ENCODE results near the gene IWS1. TPM values are rescaled to one million over a fixed set of nuclear protein-coding genes. Genes with fewer than 3 reads are reported as not detected.

Gene IWS1
- total RNA-seq, 2 experiments from 2014 or later, result 49.2 to 56.9 TPM

GRCh38 chr2:127570282-127571250, 44.3 kb upstream of the IWS1 start:
- no peak for TF ChIP-seq CTCF (conservative IDR thresholded peaks at IDR 0.05; ENCODE audit: low read length)
- no peak for TF ChIP-seq EZH2phosphoT487 (IDR thresholded peaks at IDR 0.05; ENCODE audit: borderline replicate concordance, low read depth, low read length)
- H3K9me2 ChIP-seq (ENCODE audit: insufficient read depth, low read length), result no peaks in the 10 kb centered on the region
- ChIA-PET POLR2A (interaction anchor here (0.6 kb wide), 1 partner anchor 29 kb away, joined by 3 read pairs; no protein-coding TSS in a partner anchor), CTCF (ENCODE audit: unreplicated experiment) (no interaction called here)
- H3K9me3 ChIP-seq (ENCODE audit: low read length), result no peaks in the 10 kb centered on the region
- intact Hi-C loops (cut with micrococcal nuclease; ENCODE audit: unreplicated experiment), result no loop called here
- no TSS peak for BruUV-seq (replicated peaks)
- no peaks in the 10 kb centered on the region for H3K79me2 ChIP-seq (ENCODE audit: insufficient read depth, low read depth, low read length)
- H3K4me2 ChIP-seq (ENCODE audit: low read length), result no peak overlapping the region
- peaks cover 11% of the 10 kb centered on the region for H3K4me1 ChIP-seq (ENCODE audit: insufficient read depth, low read length, poor library complexity, severe bottlenecking)
- no peaks in the 10 kb centered on the region for H4K20me1 ChIP-seq (ENCODE audit: insufficient read depth, low read length)
- H3K4me3 ChIP-seq (ENCODE audit: low read depth, low read length, poor library complexity, severe bottlenecking), result no peak overlapping the region
- H3K27ac ChIP-seq (ENCODE audit: low read depth, low read length, poor library complexity, severe bottlenecking), result no peak overlapping the region
- DNase-seq (ENCODE audit: low spot score), result no peak
- H3K36me3 ChIP-seq (ENCODE audit: insufficient read depth, low read length), result no peaks in the 10 kb centered on the region
- no peak overlapping the region for H2AFZ ChIP-seq (ENCODE audit: low read length)

GRCh38 chr2:127569666-127570065, 43.4 kb upstream of the IWS1 start:
- Histone ChIP-seq H2AFZ (ENCODE audit: low read length) (no peak overlapping the region), H3K4me3 (ENCODE audit: low read depth, low read length, poor library complexity, severe bottlenecking) (no peak overlapping the region), H3K36me3 (ENCODE audit: insufficient read depth, low read length) (no peaks in the 10 kb centered on the region), H3K4me1 (ENCODE audit: insufficient read depth, low read length, poor library complexity, severe bottlenecking) (peaks cover 2% of the 10 kb centered on the region), H4K20me1 (ENCODE audit: insufficient read depth, low read length) (no peaks in the 10 kb centered on the region), H3K4me2 (ENCODE audit: low read length) (no peak overlapping the region), H3K9me3 (ENCODE audit: low read length) (no peaks in the 10 kb centered on the region), H3K79me2 (ENCODE audit: insufficient read depth, low read depth, low read length) (no peaks in the 10 kb centered on the region), H3K27ac (ENCODE audit: low read depth, low read length, poor library complexity, severe bottlenecking) (no peak overlapping the region), H3K9me2 (ENCODE audit: insufficient read depth, low read length) (no peaks in the 10 kb centered on the region)
- BruUV-seq (replicated peaks), result no TSS peak
- intact Hi-C loops (cut with micrococcal nuclease; ENCODE audit: unreplicated experiment), result no loop called here
- ChIA-PET CTCF (ENCODE audit: unreplicated experiment) (no interaction called here), POLR2A (no interaction called here)
- TF ChIP-seq EZH2phosphoT487 (IDR thresholded peaks at IDR 0.05; ENCODE audit: borderline replicate concordance, low read depth, low read length), result no peak
- no peak for TF ChIP-seq CTCF (conservative IDR thresholded peaks at IDR 0.05; ENCODE audit: low read length)
- DNase-seq (ENCODE audit: low spot score), result no peak

GRCh38 chr2:127568128-127568527, 41.8 kb upstream of the IWS1 start:
- Histone ChIP-seq H3K9me3 (ENCODE audit: low read length) (no peaks in the 10 kb centered on the region), H3K27ac (ENCODE audit: low read depth, low read length, poor library complexity, severe bottlenecking) (no peak overlapping the region), H3K9me2 (ENCODE audit: insufficient read depth, low read length) (no peaks in the 10 kb centered on the region), H3K4me1 (ENCODE audit: insufficient read depth, low read length, poor library complexity, severe bottlenecking) (no peaks in the 10 kb centered on the region), H2AFZ (ENCODE audit: low read length) (no peak overlapping the region), H3K4me2 (ENCODE audit: low read length) (no peak overlapping the region), H4K20me1 (ENCODE audit: insufficient read depth, low read length) (no peaks in the 10 kb centered on the region), H3K36me3 (ENCODE audit: insufficient read depth, low read length) (no peaks in the 10 kb centered on the region), H3K4me3 (ENCODE audit: low read depth, low read length, poor library complexity, severe bottlenecking) (no peak overlapping the region), H3K79me2 (ENCODE audit: insufficient read depth, low read depth, low read length) (no peaks in the 10 kb centered on the region)
- intact Hi-C loops (cut with micrococcal nuclease; ENCODE audit: unreplicated experiment), result no loop called here
- no peak for DNase-seq (ENCODE audit: low spot score)
- ChIA-PET CTCF (ENCODE audit: unreplicated experiment) (no interaction called here), POLR2A (interaction anchor here (0.5 to 1.6 kb wide), 2 partner anchors 24 to 222 kb away, joined by 3 to 6 read pairs; no protein-coding TSS in a partner anchor)
- no peak for TF ChIP-seq CTCF (conservative IDR thresholded peaks at IDR 0.05; ENCODE audit: low read length)
- TF ChIP-seq EZH2phosphoT487 (IDR thresholded peaks at IDR 0.05; ENCODE audit: borderline replicate concordance, low read depth, low read length), result no peak
- BruUV-seq (replicated peaks), result no TSS peak

Measured in OCI-LY7 (cell line).